Measurements from ENCODE around the gene TPCN2.

GRCh38 chr11:69089258-69089657 is 40.5 kb downstream of the TPCN2 start:
- TF ChIP-seq CTCF (IDR thresholded peaks at IDR 0.05; ENCODE audit: poor library complexity, severe bottlenecking) (no peak), TAF1 (IDR thresholded peaks at IDR 0.05; ENCODE audit: low read depth) (no peak), RAD21 (conservative IDR thresholded peaks at IDR 0.05) (no peak)

All from neural cell (in vitro differentiated cells).